GM12878 (cell line): Measurements from ENCODE around the gene IKBKG. TPM values are rescaled to one million over a fixed set of nuclear protein-coding genes. Genes with fewer than 3 reads are reported as not detected.

Source experiments
- BACH1 ChIP-seq: fragments of 450-650 bp; IDR thresholded peaks from 2 replicates; pipeline ENCODE4 v1.6.1; 2017; ENCODE audit warnings: mild to moderate bottlenecking, borderline replicate concordance
- BRCA1 ChIP-seq: IDR thresholded peaks from 2 replicates; pipeline ENCODE4 v1.6.1; 2011; ENCODE audit warnings: low read depth, low read length, improper control_type of control experiment
- E2F8 ChIP-seq: fragments of 450-650 bp; IDR thresholded peaks from 2 replicates; pipeline ENCODE4 v1.6.1; 2018; ENCODE audit warnings: mild to moderate bottlenecking, low read depth, moderate library complexity; ENCODE audit not compliant: partially characterized antibody
- EGR1 ChIP-seq, 2 experiments: IDR thresholded peaks; 1 replicate in 1 of 2; 2 replicates in 1 of 2; pipeline ENCODE4 v1.6.1; 2011 to 2012; ENCODE audit warnings: low read depth in 2 of 2, low read length in 2 of 2, borderline replicate concordance in 1 of 2, mild to moderate bottlenecking in 1 of 2, moderate library complexity in 1 of 2
- NBN ChIP-seq: fragments of 450-650 bp; IDR thresholded peaks from 2 replicates; pipeline ENCODE4 v1.6.1; 2016
- NFIC ChIP-seq: IDR thresholded peaks from 2 replicates; pipeline ENCODE4 v1.6.1; 2012; ENCODE audit warnings: low read depth, mild to moderate bottlenecking, inconsistent platforms, low read length, moderate library complexity
- NFYB ChIP-seq: IDR thresholded peaks from 2 replicates; pipeline ENCODE4 v1.6.1; 2011; ENCODE audit warnings: low read depth, mild to moderate bottlenecking, low read length, improper control_type of control experiment, moderate library complexity; ENCODE audit not compliant: insufficient read depth
- NKRF ChIP-seq: fragments of 450-650 bp; conservative IDR thresholded peaks from 2 replicates; pipeline ENCODE4 v1.6.1; 2017; ENCODE audit warnings: mild to moderate bottlenecking, moderate library complexity
- NR2F1 ChIP-seq: fragments of 450-650 bp; conservative IDR thresholded peaks from 2 replicates; pipeline ENCODE4 v1.6.1; 2017; ENCODE audit warnings: mild to moderate bottlenecking
- POLR2A ChIP-seq: IDR thresholded peaks from 2 replicates; pipeline ENCODE4 v1.6.1; 2011; ENCODE audit warnings: low read depth, mild to moderate bottlenecking, low read length
- RELA ChIP-seq: fragments of 450-650 bp; IDR thresholded peaks from 2 replicates; pipeline ENCODE4 v1.8.0; 2014; ENCODE audit warnings: borderline replicate concordance; ENCODE audit not compliant: partially characterized antibody
- RUNX3 ChIP-seq: IDR thresholded peaks from 2 replicates; pipeline ENCODE4 v1.6.1; 2012; ENCODE audit warnings: low read length, inconsistent platforms
- STAT1 ChIP-seq: fragments of 450-650 bp; conservative IDR thresholded peaks from 2 replicates; pipeline ENCODE4 v1.6.1; 2014; ENCODE audit warnings: antibody characterized with exemption, mild to moderate bottlenecking
- STAT3 ChIP-seq: IDR thresholded peaks from 2 replicates; pipeline ENCODE4 v1.6.1; 2011; ENCODE audit warnings: low read depth, low read length, improper control_type of control experiment
- TARDBP ChIP-seq: IDR thresholded peaks from 2 replicates; pipeline ENCODE4 v1.6.1; 2016; ENCODE audit warnings: borderline replicate concordance
- TBL1XR1 ChIP-seq: IDR thresholded peaks from 2 replicates; pipeline ENCODE4 v1.6.1; 2012; ENCODE audit warnings: low read depth, low read length, improper control_type of control experiment
- ZBTB33 ChIP-seq: fragments of 450-650 bp; IDR thresholded peaks from 2 replicates; pipeline ENCODE4 v1.6.1; 2017; ENCODE audit warnings: mild to moderate bottlenecking
- ZNF207 ChIP-seq: fragments of 450-650 bp; IDR thresholded peaks from 2 replicates; pipeline ENCODE4 v1.6.1; 2014; ENCODE audit warnings: antibody characterized with exemption, mild to moderate bottlenecking, borderline replicate concordance
- ZNF217 ChIP-seq: fragments of 450-650 bp; IDR thresholded peaks from 2 replicates; pipeline ENCODE4 v1.6.1; 2017; ENCODE audit warnings: antibody characterized with exemption, mild to moderate bottlenecking
- polyA plus RNA-seq, 11 experiments: library from polyadenylated mRNA; depleted of rRNA in 4 of 11; unstranded in 6 of 11; stranded (reverse) in 5 of 11; fragments of >200 nt; fragmentation: Nextera tagmentation in 4 of 11; fragmentation: Illumina TruSeq in 1 of 11; extraction: Ambion mirVana in 4 of 11; extraction: Trizol in 1 of 11; gene quantifications; 1 replicate in 1 of 11; 2 replicates in 10 of 11; pipeline versions ENCODE4 v1.2.1 to v1.2.3, GENCODE V29; 2011 to 2016; ENCODE audit warnings: inconsistent platforms in 2 of 11, missing spikeins in 2 of 11, low read depth in 1 of 11
- total RNA-seq, 4 experiments: library from RNA; depleted of rRNA in 3 of 4; stranded (reverse); fragments of >200 nt in 3 of 4; fragmentation: Illumina TruSeq in 1 of 4; extraction: Trizol in 1 of 4; gene quantifications; 2 replicates each; pipeline versions ENCODE4 v1.2.1 to v1.2.3, GENCODE V29; 2013 to 2021
- TF ChIP-seq, protein P1 (sequence below): IDR thresholded peaks from 2 replicates; pipeline ENCODE4 v1.6.1; 2011; ENCODE audit warnings: mild to moderate bottlenecking, low read depth, low read length, moderate library complexity; ENCODE audit not compliant: insufficient replicate concordance

The IKBKG gene
- total and polyA plus RNA-seq, 10 of the 15 experiments (the other 5 are each of a cell fraction or from before 2014, with no cell fraction given) = 0.35 to 30.7 (median 16.7) TPM

GRCh38 chrX:154515966-154516655 is 31.3 kb upstream of the IKBKG start, which contains the start of gene FAM3A (continued):
- TF ChIP-seq ZBTB33 = no peak
- TF ChIP-seq, protein P1, sequence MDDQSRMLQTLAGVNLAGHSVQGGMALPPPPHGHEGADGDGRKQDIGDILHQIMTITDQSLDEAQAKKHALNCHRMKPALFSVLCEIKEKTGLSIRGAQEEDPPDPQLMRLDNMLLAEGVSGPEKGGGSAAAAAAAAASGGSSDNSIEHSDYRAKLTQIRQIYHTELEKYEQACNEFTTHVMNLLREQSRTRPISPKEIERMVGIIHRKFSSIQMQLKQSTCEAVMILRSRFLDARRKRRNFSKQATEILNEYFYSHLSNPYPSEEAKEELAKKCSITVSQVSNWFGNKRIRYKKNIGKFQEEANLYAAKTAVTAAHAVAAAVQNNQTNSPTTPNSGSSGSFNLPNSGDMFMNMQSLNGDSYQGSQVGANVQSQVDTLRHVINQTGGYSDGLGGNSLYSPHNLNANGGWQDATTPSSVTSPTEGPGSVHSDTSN = no peak
- no peak for TF ChIP-seq TARDBP
- TF ChIP-seq NBN = no peak
- no peak for TF ChIP-seq TBL1XR1
- TF ChIP-seq STAT3 = no peak
- no peak for TF ChIP-seq NFYB
- no peak for TF ChIP-seq BRCA1
- TF ChIP-seq BACH1 = peak; percentile 44
- peak; percentile 50; the same call in 1 of the 2 replicates for TF ChIP-seq NKRF
- TF ChIP-seq NFIC = no peak
- TF ChIP-seq RELA = no peak
- peak in 1 of 2 experiments; percentile 29; a peak in 1 of 3 replicates for TF ChIP-seq EGR1 (IDR thresholded peaks at IDR 0.05; ENCODE audit: borderline replicate concordance in 1 of 2, low read depth in 2 of 2, low read length in 2 of 2)
- no peak for TF ChIP-seq E2F8
- TF ChIP-seq POLR2A = peak; percentile 87
- 0 out of 2 replicates have a peak, but pooled peaks have one; percentile 5 for TF ChIP-seq RUNX3
- no peak for TF ChIP-seq ZNF207
- no peak for TF ChIP-seq ZNF217
- no peak for TF ChIP-seq STAT1
- no peak for TF ChIP-seq NR2F1
